WTC11 (cell line): ENCODE data around the gene TTC7B. TPM values are rescaled to one million over a fixed set of nuclear protein-coding genes. Genes with fewer than 3 reads are reported as not detected.

Source experiments
- ATAC-seq: fragments of 200-7000 bp; cut with Tn5 transposase; 2 replicates; pipeline ENCODE4 v1.10.0; 2021; ENCODE audit warnings: mild to moderate bottlenecking, moderate library complexity
- CTCF ChIA-PET: fragments of 300-600 bp; sonication (Branson Sonifier 250); formaldehyde crosslinking; loops from one replicate; lab custom pipeline; 2021; ENCODE audit warnings: antibody characterized with exemption; lab: Charles Lee
- POLR2A ChIA-PET: fragments of 350-600 bp; sonication (Branson Sonifier 250); formaldehyde crosslinking; loops from one replicate; lab custom pipeline; 2021; ENCODE audit warnings: antibody characterized with exemption; lab: Charles Lee
- DNase-seq: peaks from one replicate; pipeline ENCODE4 v3.0.0; 2021; ENCODE audit warnings: low spot score
- H3K27ac Mint-ChIP-seq: 2 replicates; pipeline ENCODE4 v1.8.0; 2021; ENCODE audit warnings: mixed read lengths
- H3K27me3 Mint-ChIP-seq: 2 replicates; pipeline ENCODE4 v1.8.0; 2021; ENCODE audit warnings: low read depth, mild to moderate bottlenecking, moderate library complexity, mixed read lengths
- H3K36me3 Mint-ChIP-seq: 2 replicates; pipeline ENCODE4 v1.8.0; 2021; ENCODE audit warnings: mixed read lengths
- H3K4me1 Mint-ChIP-seq: 2 replicates; pipeline ENCODE4 v1.8.0; 2022; ENCODE audit warnings: mixed read lengths
- H3K4me3 Mint-ChIP-seq: 2 replicates; pipeline ENCODE4 v1.8.0; 2021; ENCODE audit warnings: mild to moderate bottlenecking, moderate library complexity, mixed read lengths
- H3K9me3 Mint-ChIP-seq: 2 replicates; pipeline ENCODE4 v1.8.0; 2021; ENCODE audit warnings: mixed read lengths
- ETV6 ChIP-seq: sonication (generic); formaldehyde crosslinking; IDR thresholded peaks from 2 replicates; pipeline ENCODE4 v1.8.1; 2022; ENCODE audit warnings: mild to moderate bottlenecking, missing genetic modification reagents
- GABPB1 ChIP-seq: sonication (generic); formaldehyde crosslinking; IDR thresholded peaks from 2 replicates; pipeline ENCODE4 v1.8.1; 2023; ENCODE audit warnings: mild to moderate bottlenecking, missing genetic modification reagents
- JAZF1 ChIP-seq: fragments of 250-450 bp; sonication (Bioruptor Pico); IDR thresholded peaks from 2 replicates; pipeline ENCODE4 v1.9.0; 2021; ENCODE audit warnings: moderate library complexity, mild to moderate bottlenecking, inconsistent platforms
- JUN ChIP-seq: sonication (generic); formaldehyde crosslinking; IDR thresholded peaks from 2 replicates; pipeline ENCODE4 v1.8.0; 2023; ENCODE audit warnings: mild to moderate bottlenecking, missing genetic modification reagents
- MXD4 ChIP-seq: fragments of 250-450 bp; sonication (Bioruptor Pico); IDR thresholded peaks from 2 replicates; pipeline ENCODE4 v1.8.0; 2021; ENCODE audit warnings: mild to moderate bottlenecking, moderate library complexity, borderline replicate concordance
- MYBL2 ChIP-seq: sonication (generic); formaldehyde crosslinking; IDR thresholded peaks from 2 replicates; pipeline ENCODE4 v1.8.1; 2023; ENCODE audit warnings: mild to moderate bottlenecking, moderate library complexity, missing genetic modification reagents
- TCF7 ChIP-seq: sonication (generic); formaldehyde crosslinking; IDR thresholded peaks from 2 replicates; pipeline ENCODE4 v1.8.0; 2022; ENCODE audit warnings: mild to moderate bottlenecking, low read depth, missing genetic modification reagents, moderate library complexity
- TEAD4 ChIP-seq: sonication (generic); formaldehyde crosslinking; IDR thresholded peaks from 2 replicates; pipeline ENCODE4 v1.8.0; 2022; ENCODE audit warnings: mild to moderate bottlenecking, missing genetic modification reagents
- ZBTB21 ChIP-seq: sonication (generic); formaldehyde crosslinking; IDR thresholded peaks from 2 replicates; pipeline ENCODE4 v1.8.1; 2023; ENCODE audit warnings: mild to moderate bottlenecking, missing genetic modification reagents, borderline replicate concordance
- ZNF219 ChIP-seq: sonication (generic); formaldehyde crosslinking; IDR thresholded peaks from 2 replicates; pipeline ENCODE4 v1.8.0; 2023; ENCODE audit warnings: missing genetic modification reagents, mild to moderate bottlenecking, borderline replicate concordance
- total RNA-seq: library from RNA; stranded (reverse); gene quantifications from 3 replicates; pipeline ENCODE4 v1.2.3, GENCODE V29; 2021
- TF ChIP-seq, protein P1 (sequence below): sonication (generic); formaldehyde crosslinking; IDR thresholded peaks from 2 replicates; pipeline ENCODE4 v1.8.1; 2023; ENCODE audit warnings: mild to moderate bottlenecking, missing genetic modification reagents, borderline replicate concordance
- TF ChIP-seq, protein P2 (sequence below): sonication (generic); formaldehyde crosslinking; IDR thresholded peaks from 2 replicates; pipeline ENCODE4 v1.8.1; 2022; ENCODE audit warnings: mild to moderate bottlenecking, moderate library complexity, missing genetic modification reagents
- TF ChIP-seq, protein P3 (sequence below): sonication (generic); formaldehyde crosslinking; IDR thresholded peaks from 2 replicates; pipeline ENCODE4 v1.8.1; 2023; ENCODE audit warnings: mild to moderate bottlenecking, missing genetic modification reagents
- TF ChIP-seq, protein P4 (sequence below): sonication (generic); formaldehyde crosslinking; IDR thresholded peaks from 2 replicates; pipeline ENCODE4 v1.8.0; 2022; ENCODE audit warnings: mild to moderate bottlenecking, missing genetic modification reagents
- TF ChIP-seq, protein P5 (sequence below): sonication (generic); formaldehyde crosslinking; IDR thresholded peaks from 2 replicates; pipeline ENCODE4 v1.8.1; 2022; ENCODE audit warnings: missing genetic modification reagents, borderline replicate concordance

TTC7B gene
- total RNA-seq, 1 experiment from 2014 or later = 27.6 TPM

DNA sequence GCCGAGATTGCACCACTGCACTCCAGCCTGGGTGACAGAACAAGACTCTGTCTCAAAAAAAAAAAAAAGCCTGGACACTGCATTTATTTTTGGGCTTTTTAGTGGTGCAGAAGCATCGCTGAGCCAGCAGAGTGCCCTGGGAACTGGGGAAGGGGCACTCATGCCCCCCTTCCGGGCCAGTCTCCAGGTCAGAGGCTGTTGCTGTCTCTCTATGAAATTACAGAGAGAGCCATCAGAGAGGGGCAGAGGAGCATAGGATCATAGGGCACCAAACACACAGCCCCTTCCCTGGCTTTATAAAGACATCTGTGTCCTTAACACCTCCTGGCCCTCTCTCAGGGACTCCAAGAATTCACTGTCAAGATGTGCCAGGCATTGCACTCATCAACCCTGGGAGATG, 223.6 kb downstream of the TTC7B start (continued):
- TF ChIP-seq, protein P1, sequence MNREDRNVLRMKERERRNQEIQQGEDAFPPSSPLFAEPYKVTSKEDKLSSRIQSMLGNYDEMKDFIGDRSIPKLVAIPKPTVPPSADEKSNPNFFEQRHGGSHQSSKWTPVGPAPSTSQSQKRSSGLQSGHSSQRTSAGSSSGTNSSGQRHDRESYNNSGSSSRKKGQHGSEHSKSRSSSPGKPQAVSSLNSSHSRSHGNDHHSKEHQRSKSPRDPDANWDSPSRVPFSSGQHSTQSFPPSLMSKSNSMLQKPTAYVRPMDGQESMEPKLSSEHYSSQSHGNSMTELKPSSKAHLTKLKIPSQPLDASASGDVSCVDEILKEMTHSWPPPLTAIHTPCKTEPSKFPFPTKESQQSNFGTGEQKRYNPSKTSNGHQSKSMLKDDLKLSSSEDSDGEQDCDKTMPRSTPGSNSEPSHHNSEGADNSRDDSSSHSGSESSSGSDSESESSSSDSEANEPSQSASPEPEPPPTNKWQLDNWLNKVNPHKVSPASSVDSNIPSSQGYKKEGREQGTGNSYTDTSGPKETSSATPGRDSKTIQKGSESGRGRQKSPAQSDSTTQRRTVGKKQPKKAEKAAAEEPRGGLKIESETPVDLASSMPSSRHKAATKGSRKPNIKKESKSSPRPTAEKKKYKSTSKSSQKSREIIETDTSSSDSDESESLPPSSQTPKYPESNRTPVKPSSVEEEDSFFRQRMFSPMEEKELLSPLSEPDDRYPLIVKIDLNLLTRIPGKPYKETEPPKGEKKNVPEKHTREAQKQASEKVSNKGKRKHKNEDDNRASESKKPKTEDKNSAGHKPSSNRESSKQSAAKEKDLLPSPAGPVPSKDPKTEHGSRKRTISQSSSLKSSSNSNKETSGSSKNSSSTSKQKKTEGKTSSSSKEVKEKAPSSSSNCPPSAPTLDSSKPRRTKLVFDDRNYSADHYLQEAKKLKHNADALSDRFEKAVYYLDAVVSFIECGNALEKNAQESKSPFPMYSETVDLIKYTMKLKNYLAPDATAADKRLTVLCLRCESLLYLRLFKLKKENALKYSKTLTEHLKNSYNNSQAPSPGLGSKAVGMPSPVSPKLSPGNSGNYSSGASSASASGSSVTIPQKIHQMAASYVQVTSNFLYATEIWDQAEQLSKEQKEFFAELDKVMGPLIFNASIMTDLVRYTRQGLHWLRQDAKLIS (CRISPR knock-in tag) = no peak
- TF ChIP-seq GABPB1 (CRISPR knock-in tag) = no peak
- TF ChIP-seq ZBTB21 (CRISPR knock-in tag) = no peak
- TF ChIP-seq, protein P2, sequence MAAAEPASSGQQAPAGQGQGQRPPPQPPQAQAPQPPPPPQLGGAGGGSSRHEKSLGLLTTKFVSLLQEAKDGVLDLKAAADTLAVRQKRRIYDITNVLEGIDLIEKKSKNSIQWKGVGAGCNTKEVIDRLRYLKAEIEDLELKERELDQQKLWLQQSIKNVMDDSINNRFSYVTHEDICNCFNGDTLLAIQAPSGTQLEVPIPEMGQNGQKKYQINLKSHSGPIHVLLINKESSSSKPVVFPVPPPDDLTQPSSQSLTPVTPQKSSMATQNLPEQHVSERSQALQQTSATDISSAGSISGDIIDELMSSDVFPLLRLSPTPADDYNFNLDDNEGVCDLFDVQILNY (CRISPR knock-in tag) = no peak
- no peak for TF ChIP-seq JUN (CRISPR knock-in tag)
- TF ChIP-seq, protein P3, sequence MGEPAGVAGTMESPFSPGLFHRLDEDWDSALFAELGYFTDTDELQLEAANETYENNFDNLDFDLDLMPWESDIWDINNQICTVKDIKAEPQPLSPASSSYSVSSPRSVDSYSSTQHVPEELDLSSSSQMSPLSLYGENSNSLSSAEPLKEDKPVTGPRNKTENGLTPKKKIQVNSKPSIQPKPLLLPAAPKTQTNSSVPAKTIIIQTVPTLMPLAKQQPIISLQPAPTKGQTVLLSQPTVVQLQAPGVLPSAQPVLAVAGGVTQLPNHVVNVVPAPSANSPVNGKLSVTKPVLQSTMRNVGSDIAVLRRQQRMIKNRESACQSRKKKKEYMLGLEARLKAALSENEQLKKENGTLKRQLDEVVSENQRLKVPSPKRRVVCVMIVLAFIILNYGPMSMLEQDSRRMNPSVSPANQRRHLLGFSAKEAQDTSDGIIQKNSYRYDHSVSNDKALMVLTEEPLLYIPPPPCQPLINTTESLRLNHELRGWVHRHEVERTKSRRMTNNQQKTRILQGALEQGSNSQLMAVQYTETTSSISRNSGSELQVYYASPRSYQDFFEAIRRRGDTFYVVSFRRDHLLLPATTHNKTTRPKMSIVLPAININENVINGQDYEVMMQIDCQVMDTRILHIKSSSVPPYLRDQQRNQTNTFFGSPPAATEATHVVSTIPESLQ (CRISPR knock-in tag) = no peak

DNA sequence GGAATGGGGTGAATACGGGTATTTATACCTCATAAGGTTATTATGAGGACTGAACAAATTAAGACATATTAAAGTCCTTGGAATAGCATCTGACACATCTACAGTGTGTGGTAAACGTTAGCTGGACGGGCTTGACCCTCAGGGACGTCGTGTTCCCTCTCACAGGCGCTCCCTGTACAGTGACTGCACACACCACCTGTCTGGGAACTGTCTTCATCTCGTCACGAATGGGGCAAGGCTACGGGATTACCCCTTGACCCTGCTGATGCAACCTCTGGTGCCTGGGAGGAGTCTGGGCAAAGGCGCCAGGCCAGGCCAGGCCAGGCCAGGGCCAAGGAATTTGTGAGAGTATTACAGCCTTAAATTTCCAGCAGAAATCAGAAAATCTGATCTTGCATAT, 228.3 kb downstream of the TTC7B start:
- no peaks in the 10 kb centered on the region for H3K36me3 Mint-ChIP-seq

DNA sequence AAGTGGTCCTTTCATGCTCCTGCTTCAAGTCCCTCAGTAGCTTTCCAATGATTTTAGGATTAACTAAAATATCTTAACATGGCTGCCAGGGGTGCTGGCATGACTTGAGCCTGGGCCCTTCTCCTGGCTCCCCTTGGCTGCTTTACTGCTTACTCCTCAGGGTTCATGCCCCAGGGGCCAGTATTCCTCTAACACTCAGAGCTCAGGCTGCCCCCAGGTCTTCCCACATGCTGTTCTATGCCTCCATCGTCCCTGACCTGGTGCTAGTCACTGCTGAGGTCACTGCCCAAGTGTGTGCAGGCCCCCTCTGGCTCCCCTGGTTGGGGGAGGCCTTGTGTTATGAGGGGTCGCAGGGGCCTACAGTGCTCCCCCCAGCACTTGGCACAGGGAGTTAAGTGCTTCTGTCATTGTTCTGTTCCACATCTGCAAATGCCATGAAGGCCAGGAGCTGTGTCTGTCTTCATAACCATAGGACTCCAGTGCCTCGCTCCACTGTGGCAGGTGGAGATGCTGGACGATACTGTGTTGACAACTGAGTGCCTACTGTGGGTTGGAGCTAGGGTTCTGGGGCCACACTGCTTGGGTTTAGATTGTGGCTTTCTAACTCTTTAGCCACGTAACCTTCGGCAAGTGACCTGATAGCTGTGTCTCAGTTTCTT, 228.8 kb downstream of the TTC7B start:
- no peaks in the 10 kb centered on the region for H3K36me3 Mint-ChIP-seq
- TF ChIP-seq TEAD4 (no peak), ETV6 (no peak), MXD4 (no peak), JAZF1 (CRISPR knock-in tag) (no peak), TCF7 (no peak), MYBL2 (CRISPR knock-in tag) (no peak)
- TF ChIP-seq, protein P4, sequence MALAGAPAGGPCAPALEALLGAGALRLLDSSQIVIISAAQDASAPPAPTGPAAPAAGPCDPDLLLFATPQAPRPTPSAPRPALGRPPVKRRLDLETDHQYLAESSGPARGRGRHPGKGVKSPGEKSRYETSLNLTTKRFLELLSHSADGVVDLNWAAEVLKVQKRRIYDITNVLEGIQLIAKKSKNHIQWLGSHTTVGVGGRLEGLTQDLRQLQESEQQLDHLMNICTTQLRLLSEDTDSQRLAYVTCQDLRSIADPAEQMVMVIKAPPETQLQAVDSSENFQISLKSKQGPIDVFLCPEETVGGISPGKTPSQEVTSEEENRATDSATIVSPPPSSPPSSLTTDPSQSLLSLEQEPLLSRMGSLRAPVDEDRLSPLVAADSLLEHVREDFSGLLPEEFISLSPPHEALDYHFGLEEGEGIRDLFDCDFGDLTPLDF (CRISPR knock-in tag) = no peak
- TF ChIP-seq, protein P5, sequence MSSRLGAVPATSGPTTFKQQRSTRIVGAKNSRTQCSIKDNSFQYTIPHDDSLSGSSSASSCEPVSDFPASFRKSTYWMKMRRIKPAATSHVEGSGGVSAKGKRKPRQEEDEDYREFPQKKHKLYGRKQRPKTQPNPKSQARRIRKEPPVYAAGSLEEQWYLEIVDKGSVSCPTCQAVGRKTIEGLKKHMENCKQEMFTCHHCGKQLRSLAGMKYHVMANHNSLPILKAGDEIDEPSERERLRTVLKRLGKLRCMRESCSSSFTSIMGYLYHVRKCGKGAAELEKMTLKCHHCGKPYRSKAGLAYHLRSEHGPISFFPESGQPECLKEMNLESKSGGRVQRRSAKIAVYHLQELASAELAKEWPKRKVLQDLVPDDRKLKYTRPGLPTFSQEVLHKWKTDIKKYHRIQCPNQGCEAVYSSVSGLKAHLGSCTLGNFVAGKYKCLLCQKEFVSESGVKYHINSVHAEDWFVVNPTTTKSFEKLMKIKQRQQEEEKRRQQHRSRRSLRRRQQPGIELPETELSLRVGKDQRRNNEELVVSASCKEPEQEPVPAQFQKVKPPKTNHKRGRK (CRISPR knock-in tag) = no peak
- TF ChIP-seq, protein P2 (CRISPR knock-in tag) = no peak
- no peak overlapping the region for H3K27ac Mint-ChIP-seq
- ATAC-seq (no peak), DNase-seq (no peak)
- no peaks in the 10 kb centered on the region; the same call in 1 of the 2 replicates for H3K27me3 Mint-ChIP-seq
- CTCF ChIA-PET = no interaction called here
- no peak overlapping the region for H3K4me3 Mint-ChIP-seq
- H3K4me1 Mint-ChIP-seq = no peaks in the 10 kb centered on the region
- no peaks in the 10 kb centered on the region for H3K9me3 Mint-ChIP-seq
- POLR2A ChIA-PET = no interaction called here

More for the DNA sequence above, 228.3 kb downstream of the TTC7B start:
- TF ChIP-seq GABPB1 (CRISPR knock-in tag) (peak; percentile 64; the same call in 1 of the 2 replicates), ZNF219 (no peak)
- no peak for DNase-seq
- ChIA-PET POLR2A (no interaction called here), CTCF (no interaction called here)
- no peaks in the 10 kb centered on the region; the same call in 1 of the 2 replicates for H3K27me3 Mint-ChIP-seq
- no peak overlapping the region for H3K27ac Mint-ChIP-seq
- no peaks in the 10 kb centered on the region for H3K4me1 Mint-ChIP-seq
- ATAC-seq = no peak
- no peak overlapping the region for H3K4me3 Mint-ChIP-seq
- H3K9me3 Mint-ChIP-seq = no peaks in the 10 kb centered on the region
